Effector memory CD8-positive, alpha-beta T cell (primary cell): ENCODE measurements around the gene GXYLT1.
"Not testable (repeated sequence)": the region's sequence is repeated elsewhere in the genome, so short reads cannot be mapped to it uniquely, and the experiment has no call there.

ENCODE experiments used
- ATAC-seq: fragments of 150-1000 bp; cut with Tn5 transposase; replicated peaks from 2 replicates; pipeline ENCODE4 v1.10.0; 2021; ENCODE audit warnings: mild to moderate bottlenecking, moderate library complexity
- DNase-seq, 3 experiments: peaks; one replicate each; pipeline ENCODE4 v3.0.0; 2021
- H3K27ac Mint-ChIP-seq, 2 donors: one replicate each; pipeline ENCODE4 v1.8.0; 2022; ENCODE audit warnings: mild to moderate bottlenecking in 2 of 2, mixed read lengths in 2 of 2, moderate library complexity in 2 of 2
- H3K27me3 Mint-ChIP-seq, 2 donors: one replicate each; pipeline ENCODE4 v1.8.0; 2022; ENCODE audit warnings: mixed read lengths in 2 of 2
- H3K36me3 Mint-ChIP-seq: one replicate; pipeline ENCODE4 v1.8.0; 2022; ENCODE audit warnings: mild to moderate bottlenecking, moderate library complexity, mixed read lengths; ENCODE audit not compliant: insufficient read depth
- H3K4me1 Mint-ChIP-seq, 2 donors: one replicate each; pipeline ENCODE4 v1.8.0; 2022; ENCODE audit warnings: low read depth in 2 of 2, mixed read lengths in 2 of 2
- H3K4me3 Mint-ChIP-seq, 2 donors: one replicate each; pipeline ENCODE4 v1.8.0; 2022; ENCODE audit warnings: mild to moderate bottlenecking in 2 of 2, mixed read lengths in 2 of 2, moderate library complexity in 2 of 2
- H3K9me3 Mint-ChIP-seq, 2 donors: one replicate each; pipeline ENCODE4 v1.8.0; 2022; ENCODE audit warnings: mixed read lengths in 2 of 2

The GXYLT1 gene

DNA sequence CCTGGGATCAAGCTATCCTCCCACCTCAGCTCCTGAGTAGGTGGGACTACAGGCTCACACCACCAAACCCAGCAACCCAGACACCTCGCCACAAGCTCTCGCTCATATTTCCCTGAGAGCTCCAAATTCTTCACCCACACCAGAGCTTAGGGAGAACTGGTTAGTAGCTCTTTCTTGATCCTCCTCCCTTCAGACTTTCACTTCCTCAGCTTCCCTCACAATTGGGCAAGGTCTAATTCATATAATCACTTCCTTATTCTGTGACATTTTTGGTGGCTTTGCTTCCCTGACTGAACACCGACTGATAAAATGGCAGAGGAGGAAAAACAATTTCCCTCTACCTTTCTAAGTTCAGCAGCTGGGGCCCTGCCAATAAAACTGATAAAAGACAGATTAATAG lies 88.5 kb downstream of the GXYLT1 start:
- no peak for ATAC-seq
- H3K4me1 Mint-ChIP-seq = no peaks in the 10 kb centered on the region

DNA sequence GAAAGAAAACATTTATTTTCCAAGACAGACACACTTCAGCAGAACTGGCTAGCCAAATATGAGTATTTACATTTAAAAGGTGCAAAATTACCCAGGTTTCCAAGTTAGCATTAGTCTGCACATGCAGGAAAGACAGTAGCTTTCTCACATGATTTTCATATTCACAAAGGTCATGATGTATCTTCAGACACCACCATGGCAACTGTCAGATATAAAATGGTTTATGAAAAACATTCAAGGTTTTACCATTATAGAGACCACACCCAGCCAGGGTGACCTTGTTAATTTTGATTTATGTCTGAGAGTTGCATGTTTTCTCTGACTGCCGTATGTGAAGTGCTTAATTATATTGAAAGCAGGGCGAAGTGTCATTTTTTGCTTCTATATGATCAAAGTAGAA lies 91.2 kb downstream of the GXYLT1 start:
- ATAC-seq = no peak
- peaks cover 13 to 43% of the 10 kb centered on the region in 2 donors for H3K27me3 Mint-ChIP-seq
- H3K9me3 Mint-ChIP-seq = no peaks in the 10 kb centered on the region
- no peaks in the 10 kb centered on the region for H3K36me3 Mint-ChIP-seq
- no peak overlapping the region for H3K27ac Mint-ChIP-seq
- H3K4me1 Mint-ChIP-seq = no peaks in the 10 kb centered on the region
- no peak for DNase-seq
- no peak overlapping the region for H3K4me3 Mint-ChIP-seq

More for the DNA sequence above, 88.5 kb downstream of the GXYLT1 start:
- H3K27me3 Mint-ChIP-seq = peaks cover 13 to 41% of the 10 kb centered on the region in 2 donors
- no peak overlapping the region for H3K27ac Mint-ChIP-seq
- no peaks in the 10 kb centered on the region for H3K36me3 Mint-ChIP-seq
- DNase-seq = no peak
- no peaks in the 10 kb centered on the region for H3K9me3 Mint-ChIP-seq
- H3K4me3 Mint-ChIP-seq = no peak overlapping the region

- not testable (repeated sequence) for H3K9me3 Mint-ChIP-seq, H3K4me1 Mint-ChIP-seq, ATAC-seq, DNase-seq, H3K27ac Mint-ChIP-seq, H3K4me3 Mint-ChIP-seq, H3K36me3 Mint-ChIP-seq
- H3K27me3 Mint-ChIP-seq = peaks cover 13 to 36% of the 10 kb centered on the region in 2 donors
Observed at GRCh38 chr12:42048980-42049379, 95.7 kb downstream of the GXYLT1 start.

DNA sequence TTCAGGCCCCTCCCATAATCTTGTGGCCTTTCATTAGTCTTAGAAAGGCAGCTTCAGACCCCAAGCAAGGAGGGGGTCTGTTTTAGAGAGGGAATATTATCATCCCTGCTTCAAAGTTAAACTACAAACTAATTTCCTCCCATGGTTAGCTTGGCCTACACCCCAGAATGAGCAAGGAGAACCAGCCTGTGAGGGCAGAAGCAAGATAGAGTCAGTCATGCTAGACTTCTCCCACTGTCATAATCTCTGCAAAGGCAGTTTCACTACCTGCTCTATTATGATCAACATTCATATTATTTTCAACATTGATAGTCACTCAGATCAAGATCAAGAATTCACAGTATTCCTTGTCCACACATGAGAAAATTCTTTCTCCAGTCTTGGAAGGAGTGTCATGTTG lies 105.1 kb downstream of the GXYLT1 start:
- Mint-ChIP-seq H3K36me3 (no peaks in the 10 kb centered on the region), H3K4me3 (no peak overlapping the region), H3K9me3 (no peaks in the 10 kb centered on the region), H3K27me3 (peaks cover 21 to 35% of the 10 kb centered on the region in 2 donors), H3K4me1 (no peaks in the 10 kb centered on the region), H3K27ac (no peak overlapping the region)
- DNase-seq (no peak), ATAC-seq (no peak)

- no peak for DNase-seq
- Mint-ChIP-seq H3K4me1 (no peaks in the 10 kb centered on the region), H3K27me3 (peaks cover 21 to 35% of the 10 kb centered on the region in 2 donors), H3K27ac (no peak overlapping the region), H3K4me3 (no peak overlapping the region), H3K36me3 (no peaks in the 10 kb centered on the region), H3K9me3 (no peaks in the 10 kb centered on the region)
- ATAC-seq = no peak
Observed at GRCh38 chr12:42039176-42039575, 105.5 kb downstream of the GXYLT1 start.

DNA sequence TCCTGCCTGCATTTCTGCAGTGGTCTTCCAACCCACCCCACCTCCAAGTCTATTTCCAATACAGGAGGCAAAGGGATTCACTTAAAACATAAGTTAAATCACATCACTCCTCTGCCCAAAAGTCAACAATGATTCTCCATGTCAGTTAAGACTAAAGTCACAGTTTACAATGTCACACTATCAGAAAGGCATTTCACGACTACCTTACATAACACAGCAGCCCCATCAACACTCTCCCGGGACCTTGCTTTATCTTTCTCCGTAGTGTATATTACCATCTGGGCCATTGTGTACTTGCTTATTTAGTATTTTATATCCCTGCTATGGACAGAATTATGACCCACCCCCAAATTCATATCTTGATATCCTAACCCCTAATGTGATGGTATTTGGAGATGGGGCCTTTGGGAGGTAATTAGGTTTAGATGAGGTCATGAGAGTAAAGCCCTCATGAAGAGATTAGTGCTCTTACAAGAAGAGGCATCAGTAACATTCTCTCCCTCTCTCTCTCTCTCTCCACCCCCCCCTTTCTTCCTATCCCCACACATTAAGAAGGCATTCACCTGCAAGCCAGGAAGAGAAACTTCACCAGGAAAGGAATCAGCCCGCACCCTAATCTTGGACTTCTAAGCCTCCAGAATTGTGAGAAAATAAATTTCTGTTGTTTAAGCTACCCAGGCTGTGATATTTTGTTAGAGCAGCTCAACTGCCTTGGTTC lies 112.7 kb downstream of the GXYLT1 start:
- H3K9me3 Mint-ChIP-seq = no peaks in the 10 kb centered on the region
- ATAC-seq (no peak), DNase-seq (no peak)
- H3K4me1 Mint-ChIP-seq = no peaks in the 10 kb centered on the region
- peaks cover 14 to 16% of the 10 kb centered on the region in 2 donors for H3K27me3 Mint-ChIP-seq
- H3K4me3 Mint-ChIP-seq = no peak overlapping the region
- no peak overlapping the region for H3K27ac Mint-ChIP-seq
- peaks cover 3% of the 10 kb centered on the region for H3K36me3 Mint-ChIP-seq
